HG03175 (cell line): ENCODE data around the gene CCT6A.
"Not testable (repeated sequence)": the region's sequence is repeated elsewhere in the genome, so short reads cannot be mapped to it uniquely, and the experiment has no call there.

Experiments
- ATAC-seq: cut with Tn5 transposase; IDR thresholded peaks from one replicate; pipeline ENCODE4 v1.9.1; 2021; ENCODE audit warnings: mild to moderate bottlenecking, moderate library complexity; ENCODE audit not compliant: unreplicated experiment

CCT6A gene

GRCh38 chr7:56097700-56098099 is 46.1 kb downstream of the CCT6A start:
- no peak for ATAC-seq

DNA sequence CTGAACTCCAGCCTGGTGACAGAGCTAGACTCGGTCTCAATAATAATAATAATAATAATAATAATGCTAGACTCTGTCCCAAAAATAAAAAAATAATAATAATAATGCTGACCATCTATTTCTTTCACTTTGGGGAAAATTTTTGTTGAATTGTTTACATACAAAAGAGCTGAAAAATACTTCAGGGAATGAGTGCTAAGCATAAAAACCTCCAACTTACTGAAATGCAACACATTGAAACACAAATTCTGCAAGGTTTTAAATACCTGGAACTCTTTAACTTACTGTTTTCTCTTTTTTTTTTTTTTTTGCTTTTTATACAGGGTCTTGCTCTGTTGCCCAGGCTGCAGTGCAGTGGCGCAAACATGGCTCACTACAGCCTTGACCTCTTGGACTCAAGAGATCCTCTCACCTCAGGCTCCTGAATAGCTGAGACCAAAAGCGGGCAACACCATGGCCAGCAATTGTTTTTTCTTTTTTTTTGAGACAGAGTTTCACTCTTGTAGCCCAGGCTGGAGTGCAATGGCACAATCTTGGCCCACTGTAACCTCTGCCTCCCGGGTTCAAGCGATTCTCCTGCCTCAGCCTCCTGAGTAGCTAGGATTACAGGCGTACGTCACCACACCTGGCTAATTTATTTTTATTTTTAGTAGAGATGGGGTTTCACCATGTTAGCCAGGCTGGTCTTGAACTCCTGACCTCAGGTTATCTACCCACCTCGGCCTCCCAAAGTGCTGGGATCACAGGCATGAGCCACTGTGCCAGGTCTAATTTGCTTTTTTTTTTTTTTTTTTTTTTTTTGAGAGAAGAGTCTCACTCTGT is 46.8 kb downstream of the CCT6A start:
- not testable (repeated sequence) for ATAC-seq

DNA sequence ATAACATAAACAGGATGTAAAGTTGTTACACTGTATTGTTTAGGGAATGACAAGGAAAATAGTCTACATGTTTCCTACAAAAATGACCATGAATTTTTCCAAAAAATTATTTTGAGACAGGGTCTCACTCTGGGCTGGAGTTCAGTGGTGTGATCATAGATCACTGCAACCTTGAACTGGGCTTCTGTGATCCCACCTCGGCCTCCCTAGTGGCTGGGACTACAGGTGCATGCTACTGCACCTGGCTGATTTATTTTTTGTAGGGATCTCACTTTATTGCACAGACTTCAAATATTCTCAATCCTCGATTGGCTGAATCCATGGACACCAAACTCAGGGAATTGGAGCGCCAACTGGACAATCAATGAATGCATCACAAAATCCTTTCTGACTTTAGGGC is 48.1 kb downstream of the CCT6A start:
- ATAC-seq = no peak

DNA sequence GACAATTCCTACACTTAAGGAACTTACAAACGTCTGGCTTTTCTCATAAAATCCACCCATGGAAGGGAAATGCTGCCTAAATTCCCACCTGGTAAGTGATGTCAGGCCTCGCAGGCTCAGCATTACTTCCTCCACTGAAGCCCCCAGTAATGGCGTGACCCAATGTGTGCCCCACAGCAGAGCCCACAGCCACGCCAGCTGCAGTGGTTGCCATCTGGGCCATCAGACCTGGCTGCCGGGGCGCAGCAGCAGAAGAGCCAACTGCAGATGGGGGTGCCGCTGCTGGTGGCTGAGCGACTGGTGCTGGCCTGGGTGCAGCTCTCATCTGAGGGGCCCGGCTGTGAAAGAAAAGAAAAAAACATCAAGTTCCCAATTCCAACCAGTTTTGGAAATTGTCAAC is 52.6 kb downstream of the CCT6A start:
- ATAC-seq = not testable (repeated sequence)

GRCh38 chr7:56105508-56105907 is 53.9 kb downstream of the CCT6A start:
- ATAC-seq = peak; percentile 14

GRCh38 chr7:56106108-56107073 is 54.8 kb downstream of the CCT6A start, which contains the start of gene CHCHD2:
Gene CHCHD2, minus strand, starts transcription at chr7:56106476. Its CDS starts 63 bp downstream, at chr7:56106413.
- peak; percentile 99 for ATAC-seq

- ATAC-seq = no peak
Measured at GRCh38 chr7:56107954-56108258, 56.3 kb downstream of the CCT6A start.

GRCh38 chr7:56110611-56111010 is 59.0 kb downstream of the CCT6A start:
- ATAC-seq = no peak

DNA sequence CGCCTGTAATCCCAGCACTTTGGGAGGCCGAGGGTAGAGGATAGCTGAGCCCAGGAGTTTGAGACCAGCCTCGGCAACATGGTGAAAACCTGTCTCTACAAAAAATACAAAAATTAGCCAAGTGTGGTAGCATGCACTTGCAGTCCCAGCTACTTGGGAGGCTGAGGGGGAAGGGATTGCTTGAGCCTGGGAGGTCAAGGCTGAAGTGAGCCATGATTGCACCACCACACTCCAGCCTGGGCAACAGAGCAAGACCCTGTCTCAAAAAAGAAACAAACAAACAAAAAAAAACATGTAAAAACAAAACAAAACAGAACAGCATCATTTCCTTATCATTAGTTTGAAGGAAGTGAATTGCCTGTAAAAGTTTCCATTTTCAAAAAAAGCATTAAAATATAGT is 60.7 kb downstream of the CCT6A start:
- ATAC-seq = not testable (repeated sequence)
